ENCODE measurements around the gene ODC1.

GRCh38 chr2:10482460-10482859 is 34.3 kb upstream of the ODC1 start:
- TF ChIP-seq CTCF (IDR thresholded peaks at IDR 0.05; ENCODE audit: extremely low read depth in 1 of 2, insufficient read depth in 1 of 2, low read depth in 1 of 2, low read length in 2 of 2) (no peak), EZH2 (IDR thresholded peaks at IDR 0.05; ENCODE audit: borderline replicate concordance, low read depth, low read length, severe bottlenecking) (no peak)
